Raji (cell line): ENCODE data around the gene ATP6V1G1.

Source experiments
- POLR2A ChIP-seq: IDR thresholded peaks from 2 replicates; pipeline ENCODE4 v1.6.1; 2011; ENCODE audit warnings: low read depth, low read length, control low read depth; ENCODE audit not compliant: insufficient read depth

ATP6V1G1 gene

DNA sequence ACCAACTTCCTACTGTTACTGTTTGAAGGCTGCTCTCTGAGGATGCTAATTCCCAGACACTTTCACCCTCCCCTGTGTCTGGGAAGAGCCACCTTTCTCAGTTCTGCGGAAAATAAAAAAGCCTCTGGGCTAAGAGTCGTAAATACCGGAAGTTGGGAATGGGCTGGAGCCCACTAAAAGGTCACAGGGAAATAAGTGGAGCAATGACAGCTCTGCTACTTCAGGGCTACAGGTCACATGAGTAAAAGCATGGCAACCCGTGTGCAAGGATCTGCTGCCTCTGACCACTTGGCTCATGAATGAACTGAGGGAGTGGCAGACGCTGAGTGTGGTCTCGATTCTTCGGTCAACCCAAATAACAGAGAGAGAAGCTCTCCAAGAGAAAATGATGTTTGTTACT, 25.8 kb upstream of the ATP6V1G1 start:
- no peak for TF ChIP-seq POLR2A

DNA sequence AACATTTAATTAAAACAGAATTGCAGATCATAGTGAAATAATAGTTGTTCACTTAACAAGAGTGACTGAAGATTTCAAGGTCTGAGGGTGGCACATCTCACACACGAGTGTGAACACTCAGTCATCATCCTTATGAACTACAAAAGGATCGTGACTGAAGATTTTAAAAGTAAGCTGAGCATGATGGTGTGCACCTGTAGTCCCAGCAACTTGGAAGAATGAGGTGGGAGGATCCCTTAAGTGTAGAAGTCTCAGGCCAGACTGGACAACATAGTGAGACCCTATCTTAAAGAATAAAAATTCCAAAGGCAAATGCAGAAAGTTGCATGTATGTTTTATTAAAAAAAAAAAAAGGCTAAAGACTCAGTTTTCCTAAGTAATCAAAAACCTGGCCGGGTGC, 22.4 kb upstream of the ATP6V1G1 start:
- TF ChIP-seq POLR2A = no peak

DNA sequence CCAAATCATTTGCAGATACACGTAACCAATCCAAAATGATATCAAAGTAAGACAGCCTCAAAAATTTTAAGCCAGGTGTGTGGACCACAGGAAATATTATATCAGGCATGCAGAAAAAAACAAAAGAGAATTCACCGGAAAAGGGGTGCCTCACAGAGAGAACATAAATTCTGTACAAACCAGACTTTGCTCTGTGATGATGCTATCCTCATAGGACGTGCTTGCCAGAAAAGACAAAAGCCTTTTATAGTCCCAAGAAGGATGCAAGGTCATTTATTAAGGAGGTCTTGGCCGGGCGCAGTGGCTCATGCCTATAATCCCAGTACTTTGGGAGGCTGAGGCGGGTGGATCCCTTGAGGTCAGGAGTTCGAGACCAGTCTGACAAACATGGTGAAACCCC, 16.8 kb upstream of the ATP6V1G1 start:
- TF ChIP-seq POLR2A = no peak

- TF ChIP-seq POLR2A = no peak
Measured at GRCh38 chr9:114571391-114571790, 16.2 kb upstream of the ATP6V1G1 start.

- TF ChIP-seq POLR2A = no peak
Measured at GRCh38 chr9:114572199-114572598, 15.4 kb upstream of the ATP6V1G1 start.

DNA sequence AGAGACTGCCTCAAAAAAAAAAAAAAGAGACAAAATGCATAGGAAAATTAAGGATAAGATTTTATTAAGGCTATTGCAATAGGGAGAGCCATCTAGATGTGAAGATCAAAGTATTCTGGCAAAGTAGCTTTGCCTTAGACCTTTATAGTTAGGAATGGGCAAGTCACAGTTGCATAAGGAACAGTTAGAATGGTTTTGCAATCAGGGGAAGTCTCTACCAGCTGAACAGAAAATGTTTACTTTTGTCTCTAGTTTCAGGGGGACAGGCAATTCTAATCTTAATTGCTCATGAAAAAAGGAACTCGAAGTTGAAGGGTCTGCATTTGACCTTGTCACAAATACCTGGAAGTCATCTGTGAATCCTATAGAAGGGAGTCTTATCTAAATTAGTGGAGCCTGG, 13.1 kb upstream of the ATP6V1G1 start:
- TF ChIP-seq POLR2A = no peak

DNA sequence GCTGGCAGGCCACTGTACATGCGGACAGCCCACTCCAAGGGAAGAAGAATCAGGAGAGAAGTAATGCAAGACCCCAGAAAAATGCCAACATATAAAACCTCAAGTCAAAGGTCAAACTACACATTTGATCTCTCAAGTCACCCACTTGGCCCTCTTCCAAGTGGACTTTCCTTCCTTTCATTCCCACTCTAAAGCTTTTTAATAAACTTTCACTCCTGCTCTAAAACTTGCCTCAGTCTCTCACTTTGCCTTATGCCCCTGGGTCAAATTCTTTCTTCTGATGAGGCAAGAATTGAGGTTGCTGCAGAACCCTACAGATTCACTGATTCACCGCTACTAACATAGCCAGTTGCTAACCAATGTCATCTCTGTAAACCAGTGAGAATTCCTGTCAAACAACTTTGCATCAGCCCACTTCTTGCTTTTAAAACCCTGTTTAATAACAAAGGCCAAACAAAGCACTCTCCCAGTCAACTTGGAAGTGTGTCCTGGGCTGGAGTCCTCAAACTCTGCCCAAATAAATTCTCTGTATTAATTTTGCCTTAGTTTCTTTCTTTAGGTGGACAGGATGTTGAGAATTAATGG, 6.9 kb upstream of the ATP6V1G1 start:
- no peak for TF ChIP-seq POLR2A

- no peak for TF ChIP-seq POLR2A
Measured at GRCh38 chr9:114583371-114584155, 4.0 kb upstream of the ATP6V1G1 start.

DNA sequence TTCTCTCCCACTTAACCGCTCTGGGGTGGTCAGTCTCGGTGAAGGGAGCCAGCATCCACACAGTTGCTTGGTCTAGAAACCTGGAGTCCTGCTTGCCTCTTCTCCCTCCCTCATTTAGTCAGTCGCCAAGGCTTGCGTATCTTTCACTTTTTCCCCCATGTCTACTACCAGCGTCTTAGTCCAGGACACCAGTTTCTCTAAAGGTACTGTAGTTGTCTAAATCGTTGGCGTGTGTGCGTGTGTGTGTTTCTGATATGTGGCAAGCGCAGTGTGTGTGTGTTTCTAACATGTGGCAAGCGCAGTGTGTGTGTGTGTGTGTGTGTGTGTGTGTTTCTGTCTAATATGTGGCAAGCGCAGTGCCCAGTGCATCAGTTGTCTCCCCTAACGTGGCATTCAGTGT, 641 bp downstream of the ATP6V1G1 start:
- 0 out of 2 replicates have a peak, but pooled peaks have one; percentile 18 for TF ChIP-seq POLR2A

DNA sequence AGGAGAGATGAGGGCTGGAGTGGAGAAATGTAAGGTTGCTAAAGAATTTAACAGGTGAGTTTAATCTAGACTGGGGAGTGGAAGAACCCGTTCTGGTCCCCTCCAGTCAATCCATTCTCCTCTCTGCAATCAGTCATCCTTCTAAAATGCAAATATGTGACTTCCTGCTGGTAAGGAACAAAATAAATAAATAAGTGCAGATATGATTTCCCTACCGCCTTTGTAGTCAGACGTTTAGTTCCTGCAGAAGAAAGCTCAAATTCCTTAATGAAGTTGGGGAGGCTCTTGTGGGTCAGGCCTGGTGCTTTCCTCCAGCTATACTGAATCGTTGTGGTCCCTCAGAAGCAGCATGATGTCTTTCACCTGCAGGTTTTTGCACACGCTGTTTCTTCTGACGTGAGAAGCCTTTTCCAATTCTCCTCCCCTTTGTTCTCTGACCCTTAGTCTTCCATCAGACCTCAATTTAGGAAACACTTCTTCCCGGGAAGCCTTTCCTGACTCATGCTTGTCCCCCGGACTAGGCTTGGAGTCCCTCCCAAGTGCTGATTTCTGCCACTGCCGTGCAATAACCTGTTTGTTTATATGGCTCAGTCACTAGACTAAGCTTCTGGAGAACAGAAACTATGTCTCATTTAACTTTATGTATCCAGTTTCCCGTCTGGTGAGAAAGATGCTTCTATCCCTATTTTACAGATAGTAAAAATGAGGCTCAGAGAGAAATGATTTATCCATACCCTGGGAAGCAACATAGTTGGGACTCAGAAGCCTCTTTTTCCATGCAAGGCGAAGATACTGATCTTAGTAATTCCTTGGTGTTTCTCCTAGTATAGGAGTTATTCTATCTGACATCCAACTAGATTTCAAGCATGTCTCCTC, 1.3 kb downstream of the ATP6V1G1 start:
- no peak for TF ChIP-seq POLR2A

DNA sequence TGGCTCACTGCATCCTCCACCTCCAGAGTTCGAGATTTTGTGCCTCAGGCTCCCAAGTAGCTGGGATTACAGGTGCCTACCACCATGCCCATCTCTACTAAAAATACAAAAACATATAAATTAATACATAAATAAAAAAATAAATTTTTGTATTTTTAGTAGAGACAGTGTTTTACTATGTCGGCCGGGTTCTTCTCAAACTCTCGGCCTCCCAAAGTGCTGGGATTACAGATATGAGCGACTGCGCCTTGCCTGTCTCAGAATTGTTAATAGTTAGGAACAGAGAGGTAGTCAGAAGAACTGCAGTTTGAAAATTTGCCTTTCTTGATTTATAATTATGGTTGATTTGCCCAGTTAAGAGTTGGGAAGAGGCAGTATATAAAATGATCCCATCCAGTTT, 2.8 kb downstream of the ATP6V1G1 start:
- no peak for TF ChIP-seq POLR2A

DNA sequence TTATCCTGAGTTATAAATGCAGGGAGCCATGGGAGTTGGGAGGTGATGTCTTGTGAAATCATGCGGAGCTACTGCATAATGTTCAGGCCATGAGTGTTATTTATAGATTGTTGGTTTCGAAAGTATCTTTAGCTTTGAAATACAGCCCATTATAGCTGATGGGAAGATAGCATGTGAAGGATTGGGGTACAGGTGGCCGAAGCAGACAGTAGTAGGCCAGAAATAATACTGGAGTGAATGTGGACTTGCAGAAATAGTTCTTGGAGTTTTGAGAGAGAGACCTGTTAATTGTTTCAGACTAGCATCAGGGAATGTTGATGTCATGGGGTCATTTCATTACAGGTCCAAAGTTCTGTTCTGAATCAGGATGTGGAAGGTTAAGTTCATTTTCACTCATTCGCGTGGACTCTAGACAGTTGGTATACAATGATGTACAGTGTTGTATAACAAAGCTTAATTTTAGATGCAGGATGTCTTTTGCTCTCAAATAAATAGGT, 3.8 kb downstream of the ATP6V1G1 start:
- no peak for TF ChIP-seq POLR2A

- no peak for TF ChIP-seq POLR2A
Measured at GRCh38 chr9:114591849-114592248, 4.3 kb downstream of the ATP6V1G1 start.

DNA sequence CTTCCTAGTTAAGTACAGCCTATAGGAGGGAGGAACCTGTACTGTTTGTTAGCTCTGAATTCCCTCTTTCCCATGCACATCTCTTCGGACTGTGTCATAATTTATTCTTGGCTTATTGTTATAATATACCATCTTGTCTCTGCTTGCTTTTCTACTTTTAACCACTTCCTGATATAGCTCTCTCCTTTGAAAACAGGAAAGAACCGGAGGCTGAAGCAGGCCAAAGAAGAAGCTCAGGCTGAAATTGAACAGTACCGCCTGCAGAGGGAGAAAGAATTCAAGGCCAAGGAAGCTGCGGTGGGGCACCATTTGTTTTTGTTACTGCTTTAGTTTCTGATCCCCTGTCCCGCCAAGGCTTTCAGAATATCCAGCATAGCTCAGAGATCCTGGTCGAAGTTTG, 4.8 kb downstream of the ATP6V1G1 start:
- TF ChIP-seq POLR2A = no peak

- no peak for TF ChIP-seq POLR2A
Measured at GRCh38 chr9:114594136-114594535, 6.6 kb downstream of the ATP6V1G1 start.

- no peak for TF ChIP-seq POLR2A
Measured at GRCh38 chr9:114602620-114603019, 15.1 kb downstream of the ATP6V1G1 start.
